CD4-positive, alpha-beta T cell (primary cell): Measurements from ENCODE around the gene OR5K3. TPM values are rescaled to one million over a fixed set of nuclear protein-coding genes. Genes with fewer than 3 reads are reported as not detected.

Experiments
- ATAC-seq: fragments of 200-7000 bp; cut with Tn5 transposase; one replicate; pipeline ENCODE4 v1.10.0; 2022; ENCODE audit warnings: mild to moderate bottlenecking; ENCODE audit not compliant: poor library complexity
- CTCF ChIA-PET: fragments of 350-600 bp; sonication (Branson Sonifier 250); formaldehyde crosslinking; loops from one replicate; lab custom pipeline; 2021; ENCODE audit warnings: antibody characterized with exemption, inconsistent platforms; lab: Charles Lee
- POLR2A ChIA-PET: fragments of 350-600 bp; sonication (Branson Sonifier 250); formaldehyde crosslinking; loops from one replicate; lab custom pipeline; 2021; ENCODE audit warnings: antibody characterized with exemption, inconsistent platforms; lab: Charles Lee
- DNase-seq, 14 experiments: peaks; one replicate each; pipeline ENCODE4 v3.0.0-alpha.2; 2013 to 2020; ENCODE audit warnings: mixed read lengths in 2 of 14
- H3K27ac ChIP-seq, 2 donors: one replicate each; pipeline versions ENCODE4 v1.5.1 to v1.7.0; 2013; ENCODE audit warnings: low read length in 2 of 2, low read depth in 1 of 2, mild to moderate bottlenecking in 1 of 2
- H3K27me3 ChIP-seq, 2 experiments: 1 replicate in 1 of 2; 2 replicates in 1 of 2; pipeline versions ENCODE4 v1.6.1 to v1.7.0; 2013; ENCODE audit warnings: low read length in 2 of 2, control low read depth in 1 of 2, mild to moderate bottlenecking in 1 of 2, moderate library complexity in 1 of 2; ENCODE audit not compliant: insufficient read depth in 2 of 2, control insufficient read depth in 1 of 2
- H3K36me3 ChIP-seq: one replicate; pipeline ENCODE4 v1.6.1; 2013; ENCODE audit warnings: low read length, control low read depth; ENCODE audit not compliant: insufficient read depth
- H3K4me1 ChIP-seq: one replicate; pipeline ENCODE4 v1.6.1; 2013; ENCODE audit warnings: low read length, control low read depth; ENCODE audit not compliant: insufficient read depth
- H3K4me3 ChIP-seq: one replicate; pipeline ENCODE4 v1.5.1; 2013; ENCODE audit warnings: mild to moderate bottlenecking, low read length, moderate library complexity
- H3K9me3 ChIP-seq, 2 experiments: 1 replicate in 1 of 2; 2 replicates in 1 of 2; pipeline versions ENCODE4 v1.6.1 to v1.7.0; 2013; ENCODE audit warnings: low read length in 2 of 2, mild to moderate bottlenecking in 2 of 2, control low read depth in 1 of 2, moderate library complexity in 1 of 2; ENCODE audit not compliant: control insufficient read depth in 1 of 2, insufficient read depth in 1 of 2
- H3K27ac Mint-ChIP-seq: one replicate; pipeline ENCODE4 v1.8.0; 2020; ENCODE audit warnings: mixed read lengths
- H3K27me3 Mint-ChIP-seq: one replicate; pipeline ENCODE4 v1.8.0; 2021; ENCODE audit warnings: mixed read lengths
- H3K36me3 Mint-ChIP-seq: one replicate; pipeline ENCODE4 v1.8.0; 2021; ENCODE audit warnings: low read depth, mixed read lengths
- H3K4me1 Mint-ChIP-seq: one replicate; pipeline ENCODE4 v1.8.0; 2021; ENCODE audit warnings: low read depth, mixed read lengths
- H3K4me3 Mint-ChIP-seq: one replicate; pipeline ENCODE4 v1.8.0; 2020; ENCODE audit warnings: mild to moderate bottlenecking, mixed read lengths
- H3K9me3 Mint-ChIP-seq: one replicate; pipeline ENCODE4 v1.8.0; 2020; ENCODE audit warnings: mixed read lengths
- CTCF ChIP-seq: fragments of 200-600 bp; IDR thresholded peaks from one replicate; pipeline ENCODE4 v1.8.0; 2022; ENCODE audit warnings: antibody characterized with exemption, mild to moderate bottlenecking
- intact Hi-C, 2 experiments: fragments of 100-400 bp; cut with DNase I in 1 of 2; cut with micrococcal nuclease in 1 of 2; formaldehyde crosslinking; loops; one replicate each; pipeline versions ENCODE4 v1.15.1 to v1.9.0; 2023 to 2025; cut with DNase I, micrococcal nuclease
- polyA plus RNA-seq, 2 donors: library from polyadenylated mRNA; unstranded; fragments of 120-200 nt; gene quantifications; one replicate each; pipeline ENCODE4 v1.2.1, GENCODE V29; 2013
- total RNA-seq, 174 experiments: library from RNA in 2 of 174; stranded (reverse) in 2 of 174; gene quantifications; one replicate each; pipeline ENCODE4 v1.2.3 and lab custom pipeline; 2021 to 2026

OR5K3 gene
- not detected for total RNA-seq
- not detected for polyA plus RNA-seq (2013, experiment 1 of 2)
- polyA plus RNA-seq (2013, experiment 2 of 2) = not detected
- 0 reads per million in 172 experiments for total RNA-seq (lab: John Stamatoyannopoulos, UW)

DNA sequence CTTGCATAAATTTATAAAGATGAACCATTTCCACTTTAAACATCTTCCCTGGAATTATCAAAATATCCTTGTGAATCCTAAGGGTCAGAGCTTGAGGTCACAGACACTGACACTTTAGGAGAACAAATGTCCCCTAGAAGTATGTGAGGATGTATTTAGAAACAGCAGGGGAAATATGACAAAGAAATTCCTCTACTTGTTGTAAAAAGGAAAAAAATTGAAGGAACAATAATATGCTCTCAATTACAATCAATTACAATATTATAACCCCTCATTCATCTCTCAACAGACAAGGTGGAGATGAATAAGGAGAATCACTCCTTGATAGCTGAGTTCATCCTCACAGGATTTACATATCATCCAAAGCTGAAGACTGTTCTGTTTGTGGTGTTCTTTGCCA, at the start of gene OR5K3:
TSS of gene OR5K3 (plus strand) at position 301 of the 400 bp plus-strand sequence. CDS start at position 301, 0 bp downstream.
- intact Hi-C loops = no loop called here
- H3K4me3 Mint-ChIP-seq = no peak within 1 kb of the TSS
- no peaks in the 10 kb centered on the region for H3K4me1 Mint-ChIP-seq

GRCh38 chr3:98341758-98342157, 48.7 kb upstream of the OR5K3 start:
- no peak overlapping the region for H3K27ac ChIP-seq
- peaks cover 4% of the 10 kb centered on the region for H3K27me3 Mint-ChIP-seq
- H3K4me1 Mint-ChIP-seq = no peaks in the 10 kb centered on the region
- ChIA-PET CTCF (no interaction called here), POLR2A (no interaction called here)
- no peak for ATAC-seq
- H3K9me3 Mint-ChIP-seq = no peaks in the 10 kb centered on the region
- no peaks in the 10 kb centered on the region for H3K36me3 ChIP-seq
- no peak for DNase-seq
- H3K36me3 Mint-ChIP-seq = no peaks in the 10 kb centered on the region
- no peak overlapping the region for H3K4me3 Mint-ChIP-seq
- H3K9me3 ChIP-seq = no peaks in the 10 kb centered on the region
- no peak overlapping the region for H3K27ac Mint-ChIP-seq
- H3K4me1 ChIP-seq = no peaks in the 10 kb centered on the region
- intact Hi-C loops = no loop called here
- no peak for TF ChIP-seq CTCF
- no peaks in the 10 kb centered on the region for H3K27me3 ChIP-seq
- no peak overlapping the region for H3K4me3 ChIP-seq

More for the DNA sequence above, at the start of gene OR5K3:
- no peaks in the 10 kb centered on the region for H3K36me3 ChIP-seq
- peaks cover 0 to 4% of the 10 kb centered on the region in 2 experiments for H3K27me3 ChIP-seq
- no peaks in the 10 kb centered on the region for H3K4me1 ChIP-seq
- H3K9me3 Mint-ChIP-seq = no peaks in the 10 kb centered on the region
- H3K9me3 ChIP-seq = no peaks in the 10 kb centered on the region
- DNase-seq (no peak), ATAC-seq (no peak)
- POLR2A ChIA-PET = no interaction called here
- no peak within 1 kb of the TSS for H3K27ac Mint-ChIP-seq
- no peak within 1 kb of the TSS for H3K27ac ChIP-seq
- no peaks in the 10 kb centered on the region for H3K36me3 Mint-ChIP-seq
- H3K4me3 ChIP-seq = no peak within 1 kb of the TSS
- CTCF ChIA-PET = no interaction called here
- H3K27me3 Mint-ChIP-seq = peaks cover 33% of the 10 kb centered on the region
- TF ChIP-seq CTCF = no peak

- intact Hi-C loops = no loop called here
- POLR2A ChIA-PET = no interaction called here
- ATAC-seq = no peak
Measured at GRCh38 chr3:98343647-98344507, 46.6 kb upstream of the OR5K3 start.

More at GRCh38 chr3:98343647-98344507, 46.6 kb upstream of the OR5K3 start:
- Histone ChIP-seq H3K4me3 (no peak overlapping the region), H3K36me3 (no peaks in the 10 kb centered on the region), H3K27ac (no peak overlapping the region), H3K9me3 (no peaks in the 10 kb centered on the region), H3K27me3 (no peaks in the 10 kb centered on the region), H3K4me1 (no peaks in the 10 kb centered on the region)
- H3K9me3 Mint-ChIP-seq = no peaks in the 10 kb centered on the region
- CTCF ChIA-PET = interaction anchor here (0.8 kb wide), 1 partner anchor 238 kb away, joined by 3 read pairs; no protein-coding TSS in a partner anchor
- DNase-seq = peak in 4 of 14 experiments; percentile 48 to 63 (median 59)
- H3K27me3 Mint-ChIP-seq = peaks cover 6% of the 10 kb centered on the region
- H3K4me3 Mint-ChIP-seq = no peak overlapping the region
- H3K4me1 Mint-ChIP-seq = no peaks in the 10 kb centered on the region
- peak; percentile 52 for TF ChIP-seq CTCF
- H3K36me3 Mint-ChIP-seq = no peaks in the 10 kb centered on the region
- no peak overlapping the region for H3K27ac Mint-ChIP-seq
